GM12878 (cell line): ENCODE results near the gene ROCK1. TPM values are rescaled to one million over a fixed set of nuclear protein-coding genes. Genes with fewer than 3 reads are reported as not detected.

Experiments used
- ATAC-seq: fragments of 200-7000 bp; cut with Tn5 transposase; 3 replicates; pipeline ENCODE4 v1.9.1; 2020; ENCODE audit warnings: mild to moderate bottlenecking, moderate library complexity
- BruUV-seq: library from RNA; stranded (reverse); fragments of 400-500 nt; replicated peaks from 2 replicates; lab custom pipeline; 2021; lab: Mats Ljungman, UMichigan
- CTCF ChIA-PET: fragments of 300-600 bp; sonication (Branson Sonifier 250); formaldehyde crosslinking; extraction: SDS; loops from one replicate; lab custom pipeline; 2021; ENCODE audit warnings: inconsistent platforms; lab: Yijun Ruan, JAX
- POLR2A ChIA-PET: fragments of 350-600 bp; formaldehyde crosslinking; extraction: SDS; loops from one replicate; lab custom pipeline; 2021; ENCODE audit warnings: inconsistent platforms; lab: Charles Lee
- RAD21 ChIA-PET: fragments of 300-600 bp; sonication (Branson Sonifier 250); formaldehyde crosslinking; loops from one replicate; lab custom pipeline; 2023; ENCODE audit warnings: antibody characterized with exemption; ENCODE audit not compliant: unreplicated experiment; lab: Charles Lee
- SMC1A ChIA-PET: fragments of 300-600 bp; sonication (Branson Sonifier 250); formaldehyde crosslinking; loops from one replicate; lab custom pipeline; 2023; ENCODE audit not compliant: unreplicated experiment, uncharacterized antibody; lab: Charles Lee
- DNase-seq: peaks from one replicate; pipeline ENCODE4 v3.0.0-alpha.2; 2011; ENCODE audit warnings: low read depth, low spot score
- FAIRE-seq: peaks from 3 replicates; lab custom pipeline; 2011; peaks lifted over from hg19 to GRCh38; lab: Jason Lieb, UNC
- H2AFZ ChIP-seq: 2 replicates; pipeline ENCODE4 v1.6.0; 2011; ENCODE audit warnings: low read depth, low read length, control low read depth; ENCODE audit not compliant: control insufficient read depth
- H3K27ac ChIP-seq: 2 replicates; pipeline ENCODE4 v1.5.1; 2011; ENCODE audit warnings: control low read depth; ENCODE audit not compliant: control insufficient read depth, insufficient read depth
- H3K27me3 ChIP-seq, 2 experiments: replicated peaks in 1 of 2; 2 replicates each; pipeline versions ENCODE4 v1.6.0 to v1.6.1; 2011; ENCODE audit warnings: low read length in 1 of 2; ENCODE audit not compliant: control insufficient read depth in 2 of 2, insufficient read depth in 2 of 2
- H3K36me3 ChIP-seq, 2 experiments: 2 replicates each; pipeline ENCODE4 v1.5.1; 2011; ENCODE audit warnings: low read length in 1 of 2; ENCODE audit not compliant: control insufficient read depth in 2 of 2, insufficient read depth in 2 of 2
- H3K4me1 ChIP-seq: 2 replicates; pipeline ENCODE4 v1.6.1; 2011; ENCODE audit warnings: mild to moderate bottlenecking, low read length, moderate library complexity, mixed read lengths; ENCODE audit not compliant: control insufficient read depth, insufficient read depth
- H3K4me2 ChIP-seq: 2 replicates; pipeline ENCODE4 v1.6.0; 2011; ENCODE audit warnings: control low read depth; ENCODE audit not compliant: control insufficient read depth, insufficient read depth
- H3K4me3 ChIP-seq: fragments of 200-600 bp; sonication (generic); 2 replicates; pipeline ENCODE4 v1.5.1; 2016
- H3K79me2 ChIP-seq: 2 replicates; pipeline ENCODE4 v1.6.0; 2011; ENCODE audit warnings: low read length; ENCODE audit not compliant: control insufficient read depth, insufficient read depth
- H3K9ac ChIP-seq: 2 replicates; pipeline ENCODE4 v1.8.0; 2011; ENCODE audit warnings: low read length, control low read depth, mixed read lengths; ENCODE audit not compliant: control insufficient read depth, insufficient read depth
- H3K9me3 ChIP-seq: replicated peaks from 3 replicates; pipeline ENCODE4 v1.5.1; 2011; ENCODE audit warnings: mild to moderate bottlenecking, low read length; ENCODE audit not compliant: control insufficient read depth, insufficient read depth
- H4K20me1 ChIP-seq: 2 replicates; pipeline ENCODE4 v1.6.0; 2011; ENCODE audit not compliant: control insufficient read depth, insufficient read depth
- CBX3 ChIP-seq: fragments of 200-600 bp; sonication (generic); IDR thresholded peaks from 2 replicates; pipeline ENCODE4 v1.6.1; 2016; ENCODE audit warnings: low read depth, borderline replicate concordance
- CBX5 ChIP-seq: sonication (generic); IDR thresholded peaks from 2 replicates; pipeline ENCODE4 v1.6.1; 2016; ENCODE audit warnings: low read depth, moderate library complexity, mild to moderate bottlenecking, inconsistent platforms
- CREB1 ChIP-seq: IDR thresholded peaks from 2 replicates; pipeline ENCODE4 v1.6.1; 2012; ENCODE audit warnings: low read depth, mild to moderate bottlenecking, inconsistent platforms
- E2F4 ChIP-seq: IDR thresholded peaks from 2 replicates; pipeline ENCODE4 v1.6.1; 2012; ENCODE audit warnings: low read depth, low read length, improper control_type of control experiment
- E4F1 ChIP-seq: fragments of 450-650 bp; IDR thresholded peaks from 2 replicates; pipeline ENCODE4 v1.6.1; 2018; ENCODE audit warnings: borderline replicate concordance, mild to moderate bottlenecking; ENCODE audit not compliant: partially characterized antibody
- FOS ChIP-seq: IDR thresholded peaks from 3 replicates; pipeline ENCODE4 v1.6.1; 2011; ENCODE audit warnings: borderline replicate concordance; ENCODE audit not compliant: insufficient read length; ENCODE audit errors: extremely low read depth
- FOXK2 ChIP-seq: fragments of 450-650 bp; IDR thresholded peaks from 2 replicates; pipeline ENCODE4 v1.6.1; 2017; ENCODE audit warnings: mild to moderate bottlenecking, moderate library complexity
- MEF2B ChIP-seq: fragments of 450-650 bp; IDR thresholded peaks from 2 replicates; pipeline ENCODE4 v1.6.1; 2018; ENCODE audit warnings: mild to moderate bottlenecking, moderate library complexity; ENCODE audit not compliant: partially characterized antibody, poor library complexity, severe bottlenecking
- NBN ChIP-seq: fragments of 450-650 bp; IDR thresholded peaks from 2 replicates; pipeline ENCODE4 v1.6.1; 2016
- NRF1 ChIP-seq: conservative IDR thresholded peaks from 2 replicates; pipeline ENCODE4 v1.6.1; 2011; ENCODE audit warnings: mild to moderate bottlenecking, low read depth, low read length, improper control_type of control experiment
- PKNOX1 ChIP-seq: fragments of 450-650 bp; IDR thresholded peaks from 2 replicates; pipeline ENCODE4 v1.6.1; 2016; ENCODE audit warnings: mild to moderate bottlenecking
- RUNX3 ChIP-seq: IDR thresholded peaks from 2 replicates; pipeline ENCODE4 v1.6.1; 2012; ENCODE audit warnings: low read length, inconsistent platforms
- SKIL ChIP-seq: fragments of 450-650 bp; IDR thresholded peaks from 2 replicates; pipeline ENCODE4 v1.6.1; 2017; ENCODE audit warnings: mild to moderate bottlenecking, low read depth, inconsistent platforms; ENCODE audit not compliant: poor library complexity, severe bottlenecking
- SMC3 ChIP-seq: IDR thresholded peaks from 2 replicates; pipeline ENCODE4 v1.6.1; 2011; ENCODE audit warnings: low read length, improper control_type of control experiment, borderline replicate concordance
- TARDBP ChIP-seq: IDR thresholded peaks from 2 replicates; pipeline ENCODE4 v1.6.1; 2016; ENCODE audit warnings: borderline replicate concordance
- ZNF274 ChIP-seq: IDR thresholded peaks from one replicate; pipeline ENCODE4 v1.8.0; 2011; ENCODE audit not compliant: insufficient read length, insufficient read depth
- WGBS: methylation state at CpG from one replicate; pipeline ENCODE4 v1.1.6; 2016; ENCODE audit warnings: low lambda C conversion rate; ENCODE audit not compliant: insufficient replicate concordance, insufficient coverage; ENCODE audit errors: missing lambda C conversion rate; 5-methylcytosine and 5-hydroxymethylcytosine counted together
- in situ Hi-C: fragments of 300-500 bp; cut with MboI; formaldehyde crosslinking; loops from 9 replicates; pipeline ENCODE4 v1.14.3; 2018; ENCODE audit warnings: mixed read lengths
- intact Hi-C: fragments of 100-400 bp; cut with micrococcal nuclease; formaldehyde crosslinking; loops from one replicate; pipeline ENCODE4 v1.14.2; 2022; ENCODE audit not compliant: unreplicated experiment
- polyA plus RNA-seq, 11 experiments: library from polyadenylated mRNA; depleted of rRNA in 4 of 11; unstranded in 6 of 11; stranded (reverse) in 5 of 11; fragments of >200 nt; fragmentation: Nextera tagmentation in 4 of 11; fragmentation: Illumina TruSeq in 1 of 11; extraction: Ambion mirVana in 4 of 11; extraction: Trizol in 1 of 11; gene quantifications; 1 replicate in 1 of 11; 2 replicates in 10 of 11; pipeline versions ENCODE4 v1.2.1 to v1.2.3, GENCODE V29; 2011 to 2016; ENCODE audit warnings: inconsistent platforms in 2 of 11, missing spikeins in 2 of 11, low read depth in 1 of 11
- total RNA-seq, 4 experiments: library from RNA; depleted of rRNA in 3 of 4; stranded (reverse); fragments of >200 nt in 3 of 4; fragmentation: Illumina TruSeq in 1 of 4; extraction: Trizol in 1 of 4; gene quantifications; 2 replicates each; pipeline versions ENCODE4 v1.2.1 to v1.2.3, GENCODE V29; 2013 to 2021
- TF ChIP-seq, protein P1 (sequence below): IDR thresholded peaks from 2 replicates; pipeline ENCODE4 v1.6.1; 2012; ENCODE audit warnings: low read depth, low read length, improper control_type of control experiment

Gene ROCK1
- total and polyA plus RNA-seq, 10 of the 15 experiments (the other 5 are each of a cell fraction or from before 2014, with no cell fraction given), result 14.8 to 46.6 (median 29.5) TPM

DNA sequence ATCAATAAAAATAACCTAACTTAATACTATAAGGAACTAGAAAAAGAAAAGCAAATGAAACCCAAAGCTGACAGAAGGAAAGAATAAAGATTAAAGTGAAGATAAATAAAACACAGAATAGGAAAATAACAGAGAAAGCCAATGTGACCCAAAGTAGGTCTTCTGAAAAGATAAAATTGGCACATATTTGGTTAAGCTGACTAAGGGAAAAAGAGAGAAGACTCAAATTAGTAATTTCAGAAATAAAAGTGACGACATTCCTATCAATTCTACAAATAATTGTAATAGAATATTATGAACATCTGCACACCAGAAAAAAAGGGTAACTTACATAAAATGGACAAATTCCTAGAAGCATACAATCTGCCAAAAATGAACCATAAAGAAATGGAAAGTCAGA is 30.2 kb downstream of the ROCK1 start:
- no TSS peak for BruUV-seq
- ChIA-PET POLR2A (no interaction called here), SMC1A (interaction anchor here (0.9 kb wide), 1 partner anchor 8 kb away, joined by 3 read pairs; no protein-coding TSS in a partner anchor), RAD21 (no interaction called here), CTCF (interaction anchor here (0.6 kb wide), 1 partner anchor 706 kb away, joined by 3 read pairs; no protein-coding TSS in a partner anchor)
- Histone ChIP-seq H3K27ac (no peak overlapping the region), H3K79me2 (peaks cover 86% of the 10 kb centered on the region), H2AFZ (no peak overlapping the region), H3K27me3 (no peaks in the 10 kb centered on the region), H3K4me3 (no peak overlapping the region), H3K9ac (no peak overlapping the region), H3K9me3 (peaks cover 10% of the 10 kb centered on the region), H3K36me3 (no peaks in the 10 kb centered on the region; a peak in 1 of 4 replicates), H4K20me1 (no peaks in the 10 kb centered on the region), H3K4me2 (no peak overlapping the region), H3K4me1 (no peaks in the 10 kb centered on the region)
- ATAC-seq (no peak), DNase-seq (no peak), FAIRE-seq (no peak)
- in situ Hi-C loops, result loop anchor here (25.0 kb wide), 1 partner anchor 106 kb away; no protein-coding TSS in a partner anchor
- intact Hi-C loops, result no loop called here
- TF ChIP-seq NRF1 (no peak), ZNF274 (no peak), FOXK2 (no peak), SKIL (no peak), RUNX3 (no peak), E4F1 (no peak), FOS (no peak), TARDBP (no peak), CBX5 (no peak), CREB1 (no peak), E2F4 (no peak), PKNOX1 (no peak), MEF2B (no peak), NBN (no peak), CBX3 (no peak), SMC3 (no peak)
- TF ChIP-seq, protein P1, sequence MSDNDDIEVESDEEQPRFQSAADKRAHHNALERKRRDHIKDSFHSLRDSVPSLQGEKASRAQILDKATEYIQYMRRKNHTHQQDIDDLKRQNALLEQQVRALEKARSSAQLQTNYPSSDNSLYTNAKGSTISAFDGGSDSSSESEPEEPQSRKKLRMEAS, result no peak
- WGBS, result 56% methylated on average over 1 of the region's 1 CpG
